HG03469 (cell line): ENCODE data around the gene GDPD5.

Experiments
- ATAC-seq: cut with Tn5 transposase; IDR thresholded peaks from one replicate; pipeline ENCODE4 v1.9.1; 2021; ENCODE audit warnings: mild to moderate bottlenecking, moderate library complexity, moderate number of reproducible peaks; ENCODE audit not compliant: unreplicated experiment

Gene GDPD5

GRCh38 chr11:75558939-75559843, 33.5 kb upstream of the GDPD5 start:
- no peak for ATAC-seq

- ATAC-seq, result no peak
These were observed 32.1 kb upstream of the GDPD5 start for GRCh38 chr11:75557666-75558494.

- no peak for ATAC-seq
These were observed 30.5 kb upstream of the GDPD5 start for GRCh38 chr11:75556275-75556674.

- ATAC-seq, result no peak
These were observed 29.5 kb upstream of the GDPD5 start for GRCh38 chr11:75555079-75555811.

- ATAC-seq, result no peak
These were observed 28.7 kb upstream of the GDPD5 start for GRCh38 chr11:75554258-75555022.

GRCh38 chr11:75553889-75554257, 28.1 kb upstream of the GDPD5 start:
- ATAC-seq, result no peak

GRCh38 chr11:75553182-75553581, 27.4 kb upstream of the GDPD5 start:
- ATAC-seq, result no peak

- no peak for ATAC-seq
These were observed 23.7 kb upstream of the GDPD5 start for GRCh38 chr11:75549370-75549958.

GRCh38 chr11:75548595-75549272, 23.0 kb upstream of the GDPD5 start:
- ATAC-seq, result no peak

GRCh38 chr11:75547617-75548058, 21.9 kb upstream of the GDPD5 start:
- ATAC-seq, result no peak

- no peak for ATAC-seq
These were observed 21.4 kb upstream of the GDPD5 start for GRCh38 chr11:75547177-75547576.

- no peak for ATAC-seq
These were observed 18.1 kb upstream of the GDPD5 start for GRCh38 chr11:75543806-75544205.

GRCh38 chr11:75542088-75542438, 16.3 kb upstream of the GDPD5 start:
- no peak for ATAC-seq

GRCh38 chr11:75541193-75542087, 15.7 kb upstream of the GDPD5 start:
- no peak for ATAC-seq

- ATAC-seq, result no peak
These were observed 14.0 kb upstream of the GDPD5 start for GRCh38 chr11:75539459-75540334.

GRCh38 chr11:75538150-75538942, 12.6 kb upstream of the GDPD5 start:
- no peak for ATAC-seq

GRCh38 chr11:75537740-75538139, 12.0 kb upstream of the GDPD5 start:
- peak; percentile 10 for ATAC-seq
